GM04503 (cell line): ENCODE measurements around the gene AP1M2.

Source experiments
- DNase-seq: peaks from one replicate; pipeline ENCODE4 v3.0.0-alpha.2; 2012; ENCODE audit warnings: low read depth

The AP1M2 gene

GRCh38 chr19:10587022-10587838 lies at the start of gene AP1M2:
AP1M2 (minus strand) TSS chr19:10587312; CDS start chr19:10587231, 81 bp downstream.
- no peak for DNase-seq

GRCh38 chr19:10636304-10636972 lies 49.3 kb upstream of the AP1M2 start:
- no peak for DNase-seq

- DNase-seq = no peak
These were observed 47.9 kb upstream of the AP1M2 start for GRCh38 chr19:10634963-10635362.

GRCh38 chr19:10634430-10634829 lies 47.3 kb upstream of the AP1M2 start:
- no peak for DNase-seq

GRCh38 chr19:10631874-10632273 lies 44.8 kb upstream of the AP1M2 start:
- DNase-seq = no peak

GRCh38 chr19:10625762-10626138 lies 38.6 kb upstream of the AP1M2 start:
- DNase-seq = no peak

GRCh38 chr19:10625003-10625761 lies 38.1 kb upstream of the AP1M2 start, which contains the start of gene SLC44A2:
SLC44A2 (plus strand) TSS chr19:10625553; CDS start chr19:10625634, 81 bp downstream.
- no peak for DNase-seq

- no peak for DNase-seq
These were observed 37.5 kb upstream of the AP1M2 start for GRCh38 chr19:10624585-10624984.

GRCh38 chr19:10621966-10622365 lies 34.9 kb upstream of the AP1M2 start:
- DNase-seq = no peak

- no peak for DNase-seq
These were observed 33.7 kb upstream of the AP1M2 start for GRCh38 chr19:10620786-10621185.

GRCh38 chr19:10618846-10619245 lies 31.7 kb upstream of the AP1M2 start:
- DNase-seq = no peak

- DNase-seq = peak; percentile 91
These were observed 30.5 kb upstream of the AP1M2 start for GRCh38 chr19:10617409-10618121.

- no peak for DNase-seq
These were observed 28.4 kb upstream of the AP1M2 start for GRCh38 chr19:10615429-10616023.

- DNase-seq = no peak
These were observed 25.5 kb upstream of the AP1M2 start for GRCh38 chr19:10612499-10613119.

- DNase-seq = no peak
These were observed 24.8 kb upstream of the AP1M2 start for GRCh38 chr19:10611907-10612306.

GRCh38 chr19:10604460-10604980 lies 17.4 kb upstream of the AP1M2 start:
- DNase-seq = no peak

GRCh38 chr19:10603873-10604459 lies 16.9 kb upstream of the AP1M2 start:
- DNase-seq = no peak

GRCh38 chr19:10603084-10603872 lies 16.2 kb upstream of the AP1M2 start:
- no peak for DNase-seq

GRCh38 chr19:10602330-10603083 lies 15.4 kb upstream of the AP1M2 start:
- DNase-seq = no peak
